Lower leg skin (tissue), 4 donors: ENCODE measurements around the gene GRWD1. TPM values are rescaled to one million over a fixed set of nuclear protein-coding genes. Genes with fewer than 3 reads are reported as not detected.

ENCODE experiments used
- DNase-seq, 2 donors: peaks; one replicate each; pipeline ENCODE4 v3.0.0-alpha.2; 2019; ENCODE audit warnings: low spot score in 2 of 2
- H3K4me3 ChIP-seq: fragments of 200-600 bp; sonication (generic); 2 replicates; pipeline ENCODE4 v1.5.1; 2017; ENCODE audit warnings: mild to moderate bottlenecking, low read depth; ENCODE audit not compliant: poor library complexity, severe bottlenecking
- CTCF ChIP-seq, 3 donors: fragments of 450-650 bp; IDR thresholded peaks; one replicate each; pipeline ENCODE4 v1.5.1; 2016; ENCODE audit warnings: antibody characterized with exemption in 3 of 3, mild to moderate bottlenecking in 3 of 3, moderate library complexity in 2 of 3
- POLR2A ChIP-seq, 2 donors: fragments of 450-650 bp; IDR thresholded peaks; one replicate each; pipeline ENCODE4 v1.6.1; 2016 to 2017; ENCODE audit warnings: antibody characterized with exemption in 2 of 2, mild to moderate bottlenecking in 1 of 2, moderate library complexity in 1 of 2
- WGBS, 2 donors: methylation state at CpG; one replicate each; pipeline ENCODE4 v1.1.5; 2018; 5-methylcytosine and 5-hydroxymethylcytosine counted together
- intact Hi-C: fragments of 100-400 bp; cut with DNase I; formaldehyde crosslinking; loops from one replicate; pipeline ENCODE4 v1.15.0; 2023; ENCODE audit warnings: low total_unique reads
- total RNA-seq, 4 donors: library from RNA; depleted of rRNA; stranded (reverse); fragments of >200 nt; gene quantifications; one replicate each; pipeline ENCODE4 v1.1.0, GENCODE V29; 2016

Gene GRWD1
- total RNA-seq, 4 donors from 2014 or later: 33.3 to 44.4 (median 39.3) TPM

GRCh38 chr19:48398375-48399235 is 47.2 kb upstream of the GRWD1 start:
- H3K4me3 ChIP-seq: peak overlapping the region; percentile 30
- intact Hi-C loops: no loop called here
- WGBS, 2 donors: 19 to 21% methylated on average over 30 to 33 of the region's 104 CpGs
- DNase-seq: peak; percentile 69 to 94
- no peak for TF ChIP-seq CTCF (IDR thresholded peaks at IDR 0.05)
- no peak for TF ChIP-seq POLR2A (IDR thresholded peaks at IDR 0.05)

GRCh38 chr19:48400018-48400742 is 45.6 kb upstream of the GRWD1 start:
- H3K4me3 ChIP-seq: no peak overlapping the region
- no peak for TF ChIP-seq CTCF (IDR thresholded peaks at IDR 0.05)
- TF ChIP-seq POLR2A (IDR thresholded peaks at IDR 0.05): no peak
- intact Hi-C loops: no loop called here
- DNase-seq: peak in 1 of 2 donors; percentile 92
- 46 to 55% methylated on average over 14 of the region's 14 CpGs for WGBS, 2 donors

GRCh38 chr19:48401287-48401686 is 44.5 kb upstream of the GRWD1 start:
- intact Hi-C loops: no loop called here
- TF ChIP-seq POLR2A (IDR thresholded peaks at IDR 0.05) (no peak), CTCF (IDR thresholded peaks at IDR 0.05) (no peak)
- DNase-seq: no peak
- WGBS, 2 donors: 55 to 56% methylated on average over 5 of the region's 5 CpGs
- H3K4me3 ChIP-seq: no peak overlapping the region

GRCh38 chr19:48403606-48404005 is 42.2 kb upstream of the GRWD1 start:
- H3K4me3 ChIP-seq: no peak overlapping the region
- no peak for TF ChIP-seq POLR2A (IDR thresholded peaks at IDR 0.05)
- no peak for TF ChIP-seq CTCF (IDR thresholded peaks at IDR 0.05)
- WGBS, 2 donors: 39 to 46% methylated on average over 3 of the region's 3 CpGs
- DNase-seq: no peak
- intact Hi-C loops: no loop called here

GRCh38 chr19:48405010-48405659 is 40.6 kb upstream of the GRWD1 start:
- 94 to 96% methylated on average over 4 to 27 of the region's 27 CpGs for WGBS, 2 donors
- DNase-seq: no peak
- intact Hi-C loops: no loop called here

More at GRCh38 chr19:48405010-48405659, 40.6 kb upstream of the GRWD1 start:
- no peak overlapping the region for H3K4me3 ChIP-seq
- TF ChIP-seq CTCF (IDR thresholded peaks at IDR 0.05): no peak
- no peak for TF ChIP-seq POLR2A (IDR thresholded peaks at IDR 0.05)
